K562 (cell line): ENCODE measurements around the gene AMZ1. TPM values are rescaled to one million over a fixed set of nuclear protein-coding genes. Genes with fewer than 3 reads are reported as not detected.

ENCODE experiments used
- CTCFL ChIP-seq: IDR thresholded peaks from 2 replicates; pipeline ENCODE4 v1.6.1; 2011; ENCODE audit warnings: borderline replicate concordance, low read depth, mild to moderate bottlenecking, moderate library complexity, low read length; ENCODE audit not compliant: insufficient read depth, poor library complexity, severe bottlenecking
- NKRF ChIP-seq: fragments of 450-650 bp; IDR thresholded peaks from 2 replicates; pipeline ENCODE4 v1.6.1; 2016; ENCODE audit warnings: borderline replicate concordance
- RNF2 ChIP-seq: sonication (generic); IDR thresholded peaks from 2 replicates; pipeline ENCODE4 v1.6.1; 2016
- RREB1 ChIP-seq: fragments of 250-450 bp; sonication (Bioruptor Pico); IDR thresholded peaks from 2 replicates; pipeline ENCODE4 v1.4.0; 2020
- SNIP1 ChIP-seq: fragments of 450-650 bp; IDR thresholded peaks from 2 replicates; pipeline ENCODE4 v1.7.1; 2017; ENCODE audit warnings: low read depth, mild to moderate bottlenecking
- THAP12 ChIP-seq: fragments of 250-450 bp; sonication (Bioruptor Pico); IDR thresholded peaks from 2 replicates; pipeline ENCODE4 v1.9.0; 2021; ENCODE audit warnings: mild to moderate bottlenecking, inconsistent platforms
- ZBTB2 ChIP-seq: fragments of 450-650 bp; IDR thresholded peaks from 2 replicates; pipeline ENCODE4 v1.6.1; 2016; ENCODE audit warnings: antibody characterized with exemption
- ZNF263 ChIP-seq: sonication (generic); formaldehyde crosslinking; IDR thresholded peaks from 2 replicates; pipeline ENCODE4 v1.8.0; 2022; ENCODE audit warnings: mild to moderate bottlenecking, missing genetic modification reagents, borderline replicate concordance
- ZNF274 ChIP-seq: IDR thresholded peaks from 2 replicates; pipeline ENCODE4 v1.6.1; 2011; ENCODE audit warnings: low read depth, mild to moderate bottlenecking, low read length, moderate library complexity, borderline replicate concordance
- ZNF280A ChIP-seq: fragments of 450-650 bp; IDR thresholded peaks from 2 replicates; pipeline ENCODE4 v1.6.1; 2018; ENCODE audit warnings: mild to moderate bottlenecking, low read depth; ENCODE audit not compliant: partially characterized antibody
- polyA plus RNA-seq, 8 experiments: library from polyadenylated mRNA; depleted of rRNA in 4 of 8; stranded (reverse) in 5 of 8; unstranded in 3 of 8; fragments of >200 nt; fragmentation: Nextera tagmentation in 2 of 8; fragmentation: Illumina TruSeq in 1 of 8; extraction: Ambion mirVana in 2 of 8; extraction: Trizol in 1 of 8; gene quantifications; 2 replicates each; pipeline versions ENCODE4 v1.2.1 to v1.2.3, GENCODE V29; 2011 to 2014; ENCODE audit warnings: inconsistent platforms in 1 of 8, missing spikeins in 1 of 8
- total RNA-seq, 7 experiments: library from RNA; depleted of rRNA in 6 of 7; stranded (reverse); fragments of >200 nt in 6 of 7; fragmentation: Illumina TruSeq in 2 of 7; extraction: Trizol in 2 of 7; gene quantifications; 2 replicates each; pipeline versions ENCODE4 v1.2.1 to v1.2.3, GENCODE V29; 2011 to 2021; ENCODE audit warnings: low replicate concordance in 1 of 7

The AMZ1 gene
- total and polyA plus RNA-seq, 9 of the 15 experiments (the other 6 are each of a cell fraction or from before 2014, with no cell fraction given), result not detected

- TF ChIP-seq RREB1 (no peak), NKRF (peak; percentile 45; the same call in 1 of the 2 replicates), ZNF280A (no peak), CTCFL (no peak), THAP12 (CRISPR knock-in tag) (no peak), SNIP1 (no peak), ZNF263 (CRISPR knock-in tag) (no peak), ZNF274 (no peak), RNF2 (peak; percentile 73; the same call in 1 of the 2 replicates), ZBTB2 (0 out of 2 replicates have a peak, but pooled peaks have one; percentile 34)
Observed at GRCh38 chr7:2757904-2758672, 70.1 kb downstream of the AMZ1 start (continued).
